ENCODE data around the gene SPAG16.

- no peak for TF ChIP-seq YY1 (IDR thresholded peaks at IDR 0.05; ENCODE audit: insufficient read depth, insufficient read length)
- no peak for TF ChIP-seq ZNF274 (IDR thresholded peaks at IDR 0.05; ENCODE audit: low read depth, low read length)
- TF ChIP-seq SUZ12 (IDR thresholded peaks at IDR 0.05; ENCODE audit: extremely low read depth, insufficient read depth, insufficient read length) = no peak
Observed at GRCh38 chr2:213971536-213971935, 687.3 kb downstream of the SPAG16 start.

Measured in NT2/D1 (cell line).